SJSA1 (cell line): ENCODE data around the gene TUBA1A. TPM values are rescaled to one million over a fixed set of nuclear protein-coding genes. Genes with fewer than 3 reads are reported as not detected.
A peak's percentile ranks its signal among the peaks of the same experiment; 100 is the strongest.
"Not testable (repeated sequence)": the region's sequence is repeated elsewhere in the genome, so short reads cannot be mapped to it uniquely, and the experiment has no call there.

Experiments
- DNase-seq, 2 experiments: peaks; one replicate each; pipeline ENCODE4 v3.0.0-alpha.2; 2015 to 2020; ENCODE audit warnings: low spot score in 2 of 2, low read depth in 1 of 2
- H3K27ac ChIP-seq: fragments of 250-450 bp; sonication (Bioruptor Pico); 2 replicates; pipeline ENCODE4 v1.5.1; 2020; ENCODE audit warnings: mild to moderate bottlenecking, moderate library complexity
- H3K27me3 ChIP-seq: fragments of 250-450 bp; sonication (Bioruptor Pico); replicated peaks from 2 replicates; pipeline ENCODE4 v1.5.1; 2020; ENCODE audit warnings: mild to moderate bottlenecking, moderate library complexity
- H3K36me3 ChIP-seq: fragments of 250-450 bp; sonication (Bioruptor Pico); 2 replicates; pipeline ENCODE4 v1.5.1; 2020; ENCODE audit warnings: mild to moderate bottlenecking
- H3K4me1 ChIP-seq: fragments of 250-450 bp; sonication (Bioruptor Pico); replicated peaks from 2 replicates; pipeline ENCODE4 v1.6.1; 2021; ENCODE audit warnings: mild to moderate bottlenecking
- H3K4me3 ChIP-seq: fragments of 250-450 bp; sonication (Bioruptor Pico); 2 replicates; pipeline ENCODE4 v1.5.1; 2020; ENCODE audit warnings: mild to moderate bottlenecking
- H3K9me3 ChIP-seq: fragments of 250-450 bp; sonication (Bioruptor Pico); replicated peaks from 2 replicates; pipeline ENCODE4 v1.5.1; 2020; ENCODE audit warnings: mild to moderate bottlenecking
- total RNA-seq: library from RNA; depleted of rRNA; stranded (reverse); fragments of >200 nt; shearing (Covaris generic); gene quantifications from 2 replicates; pipeline ENCODE4 v1.2.3, GENCODE V29; 2014

Gene TUBA1A
- total RNA-seq, 1 experiment from 2014 or later: 444 TPM

DNA sequence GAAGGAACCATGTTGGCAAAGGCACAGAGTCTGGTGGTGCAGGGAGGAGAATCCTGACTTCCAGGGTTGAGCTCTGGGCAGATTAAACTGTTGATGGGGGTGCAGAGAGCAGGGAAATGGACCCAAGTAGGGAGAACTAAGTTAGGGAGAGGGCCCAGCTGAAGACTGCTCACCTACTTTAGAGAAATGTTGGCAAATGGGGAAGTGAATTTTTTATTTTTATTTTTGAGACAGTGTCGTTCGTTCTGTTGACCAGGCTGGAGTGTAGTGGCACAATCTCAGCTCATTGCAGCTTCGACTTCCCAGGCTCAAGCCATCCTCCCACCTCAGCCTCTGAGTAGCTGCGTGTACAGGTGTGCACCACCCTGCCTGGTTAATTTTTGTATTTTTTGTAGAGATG, 32.1 kb upstream of the TUBA1A start:
- no peaks in the 10 kb centered on the region for H3K27me3 ChIP-seq
- no peak overlapping the region for H3K27ac ChIP-seq
- no peak overlapping the region for H3K4me3 ChIP-seq
- peaks cover 12% of the 10 kb centered on the region for H3K4me1 ChIP-seq
- no peaks in the 10 kb centered on the region for H3K36me3 ChIP-seq
- DNase-seq: no peak
- no peaks in the 10 kb centered on the region for H3K9me3 ChIP-seq

DNA sequence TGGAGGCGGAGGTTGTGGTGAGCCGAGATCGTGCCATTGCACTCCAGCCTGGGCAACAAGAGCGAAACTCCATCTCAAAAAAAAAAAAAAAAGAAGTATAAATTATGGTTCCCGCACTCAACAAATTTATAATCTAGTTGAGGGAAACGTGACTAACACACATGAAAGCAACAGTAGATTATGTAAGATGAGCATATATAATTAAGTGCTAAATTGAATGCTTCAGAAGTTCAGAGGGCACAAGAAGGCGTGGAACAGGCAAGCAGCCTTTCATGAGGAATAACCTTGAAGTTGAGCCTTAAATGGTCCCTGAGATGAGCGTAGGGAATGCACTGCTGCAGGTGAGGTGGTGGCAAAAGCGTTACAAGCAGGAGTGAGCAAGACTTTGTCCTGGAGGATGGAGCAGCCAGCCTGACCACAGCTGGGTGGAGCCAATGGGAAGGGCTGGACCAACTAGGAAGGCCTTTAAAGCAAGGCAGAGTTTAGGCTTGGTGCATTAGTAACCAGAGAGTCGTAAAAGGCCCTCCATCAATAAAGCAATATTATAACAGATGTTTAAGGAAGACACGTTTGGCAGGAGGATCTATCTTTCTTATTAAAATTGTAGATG, 30.6 kb upstream of the TUBA1A start:
- H3K9me3 ChIP-seq: no peaks in the 10 kb centered on the region
- peaks cover 21% of the 10 kb centered on the region for H3K4me1 ChIP-seq
- H3K27ac ChIP-seq: no peak overlapping the region
- no peaks in the 10 kb centered on the region for H3K36me3 ChIP-seq
- no peak for DNase-seq
- H3K4me3 ChIP-seq: no peak overlapping the region
- no peaks in the 10 kb centered on the region for H3K27me3 ChIP-seq

DNA sequence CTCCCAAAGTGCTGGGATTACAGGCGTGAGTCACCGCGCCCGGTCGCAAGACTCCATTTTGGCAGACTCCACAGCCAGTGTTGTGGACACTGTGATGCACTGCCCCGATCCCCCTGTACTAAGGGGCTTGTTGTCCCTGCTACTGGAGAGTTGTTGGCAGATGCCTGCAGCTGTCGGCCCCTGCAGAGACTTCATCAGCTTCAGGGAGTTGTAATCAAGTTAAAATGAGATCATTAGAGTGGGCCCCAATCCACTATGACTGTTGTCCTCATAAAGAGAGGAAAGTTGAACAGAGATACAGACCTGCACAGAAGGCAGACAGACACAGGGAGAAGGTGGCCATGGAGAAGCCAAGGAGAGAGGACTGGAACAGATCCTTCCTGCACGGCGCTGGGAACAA, 23.7 kb upstream of the TUBA1A start:
- Histone ChIP-seq H3K36me3 (no peaks in the 10 kb centered on the region), H3K4me3 (no peak overlapping the region), H3K27ac (no peak overlapping the region), H3K27me3 (no peaks in the 10 kb centered on the region), H3K4me1 (peaks cover 21% of the 10 kb centered on the region), H3K9me3 (no peaks in the 10 kb centered on the region)
- DNase-seq: no peak

DNA sequence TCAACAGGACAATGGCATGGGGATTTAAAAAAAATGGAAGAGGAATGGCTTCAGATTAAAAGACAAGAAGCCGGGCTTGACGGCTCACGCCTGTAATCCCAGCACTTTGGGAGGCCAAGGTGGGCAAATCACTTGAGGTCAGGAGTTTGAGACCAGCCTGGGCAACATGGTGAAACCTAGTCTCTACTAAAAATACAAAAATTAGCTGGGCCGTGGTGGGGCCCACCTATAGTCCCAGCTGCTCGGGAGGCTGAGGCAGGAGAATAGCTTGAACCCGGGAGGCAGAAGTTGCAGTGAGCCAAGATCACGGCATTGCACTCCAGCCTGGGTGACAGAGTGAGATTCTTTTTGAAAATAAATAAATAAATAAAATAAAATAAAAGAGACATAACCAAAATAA, 21.8 kb upstream of the TUBA1A start:
- not testable (repeated sequence) for H3K27me3 ChIP-seq, H3K9me3 ChIP-seq, H3K4me3 ChIP-seq, H3K36me3 ChIP-seq, DNase-seq, H3K27ac ChIP-seq
- peaks cover 21% of the 10 kb centered on the region for H3K4me1 ChIP-seq

DNA sequence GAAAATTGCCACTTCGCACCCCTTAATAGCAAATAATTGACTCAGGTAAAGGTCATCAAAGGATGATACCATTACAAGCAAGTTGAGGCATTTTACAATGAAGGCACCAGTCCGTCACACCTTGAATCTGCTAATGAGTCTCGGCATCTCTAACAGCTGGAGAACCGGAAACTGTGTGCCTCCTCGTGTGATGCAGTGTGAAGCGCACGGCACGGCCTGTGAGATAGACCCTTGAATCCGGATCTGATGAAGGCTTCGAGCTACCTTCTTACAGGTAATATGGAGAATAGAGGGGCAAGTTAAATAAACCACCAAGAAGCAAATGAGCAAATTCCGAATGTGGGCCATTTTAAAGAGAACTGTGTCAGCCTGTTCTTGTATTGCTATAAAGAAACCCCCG, 19.8 kb upstream of the TUBA1A start:
- no peaks in the 10 kb centered on the region for H3K36me3 ChIP-seq
- no peaks in the 10 kb centered on the region for H3K27me3 ChIP-seq
- no peaks in the 10 kb centered on the region for H3K9me3 ChIP-seq
- no peak for DNase-seq
- H3K27ac ChIP-seq: no peak overlapping the region
- H3K4me1 ChIP-seq: peaks cover 3% of the 10 kb centered on the region
- H3K4me3 ChIP-seq: no peak overlapping the region

DNA sequence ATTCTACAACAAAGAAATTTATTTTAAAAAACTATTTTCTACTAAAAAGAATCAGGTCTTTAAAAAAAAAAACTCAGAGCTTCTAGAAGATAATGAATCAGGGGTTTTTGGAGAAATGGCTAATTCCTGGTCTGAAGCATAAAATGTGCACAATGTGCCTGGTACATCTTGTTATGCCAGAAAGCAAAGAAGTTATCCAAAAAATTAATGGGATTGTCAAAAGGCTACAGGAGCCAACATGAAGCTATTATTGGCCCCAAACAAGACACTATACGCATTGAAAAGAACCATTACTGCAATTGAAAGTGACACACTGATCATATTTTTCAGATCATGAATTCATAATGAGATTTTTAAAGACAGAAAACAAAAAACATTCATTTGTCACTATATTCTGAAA, 19.3 kb upstream of the TUBA1A start:
- no peak overlapping the region for H3K4me3 ChIP-seq

DNA sequence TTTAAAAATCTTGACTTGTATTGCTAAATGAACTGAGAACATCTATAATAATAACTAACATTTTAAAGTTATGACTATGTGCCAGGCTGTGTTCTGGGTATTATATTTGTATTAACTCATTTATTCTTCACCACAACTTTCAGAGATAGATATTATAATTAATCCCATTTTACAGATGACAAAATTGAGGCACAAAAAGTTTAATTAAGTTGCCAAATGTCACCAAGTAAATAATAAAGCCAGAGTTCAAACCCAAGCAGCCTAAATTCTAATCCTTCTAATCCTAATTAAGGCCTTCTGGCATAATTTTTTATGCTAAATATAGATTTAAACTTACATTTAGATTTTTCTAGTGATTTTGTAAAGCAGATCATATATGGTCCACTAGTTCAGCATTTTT, 17.5 kb upstream of the TUBA1A start:
- H3K27ac ChIP-seq: no peak overlapping the region
- H3K4me1 ChIP-seq: peaks cover 8% of the 10 kb centered on the region
- no peak for DNase-seq
- H3K27me3 ChIP-seq: no peaks in the 10 kb centered on the region
- no peaks in the 10 kb centered on the region for H3K36me3 ChIP-seq
- H3K4me3 ChIP-seq: no peak overlapping the region
- no peaks in the 10 kb centered on the region for H3K9me3 ChIP-seq

More for the DNA sequence above, 19.3 kb upstream of the TUBA1A start:
- H3K9me3 ChIP-seq: no peaks in the 10 kb centered on the region
- no peaks in the 10 kb centered on the region for H3K27me3 ChIP-seq
- no peak for DNase-seq
- no peak overlapping the region for H3K27ac ChIP-seq
- H3K4me1 ChIP-seq: no peaks in the 10 kb centered on the region
- no peaks in the 10 kb centered on the region for H3K36me3 ChIP-seq

DNA sequence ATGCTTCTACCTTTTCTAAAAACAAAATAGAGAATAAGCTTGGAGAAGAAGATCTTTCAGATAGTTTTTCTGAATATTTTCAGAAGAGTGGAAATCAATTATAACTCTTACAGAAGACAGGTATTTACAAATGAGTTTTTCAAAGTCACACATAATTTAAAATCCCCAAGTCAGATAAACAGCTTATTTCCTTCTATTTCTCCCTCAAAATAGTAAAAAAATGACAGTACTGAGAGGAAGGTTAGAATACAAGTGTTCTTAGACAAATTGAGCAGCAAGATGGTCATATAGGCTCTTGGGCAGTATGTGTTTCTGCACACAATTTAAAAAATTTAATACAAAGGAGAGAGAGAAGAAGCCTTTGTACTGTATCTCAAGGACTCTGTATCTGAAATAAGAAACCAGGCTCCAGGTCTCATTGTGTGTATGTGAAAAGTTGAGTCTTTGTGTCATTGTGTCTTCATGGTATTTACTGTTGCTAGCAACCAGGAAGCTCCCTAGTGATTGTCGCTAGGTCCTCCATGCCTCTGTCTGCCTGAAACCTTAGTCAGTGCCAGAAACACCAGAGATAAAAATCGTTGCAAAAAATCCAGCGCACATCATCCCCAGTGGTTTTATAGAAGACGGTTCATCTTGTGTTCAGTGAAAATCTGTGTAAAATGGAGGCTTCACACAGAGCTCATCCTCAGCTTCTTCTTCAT, 12.9 kb upstream of the TUBA1A start:
- peaks cover 27% of the 10 kb centered on the region for H3K4me1 ChIP-seq
- DNase-seq: no peak
- H3K27ac ChIP-seq: peak overlapping the region; percentile 62
- H3K36me3 ChIP-seq: no peaks in the 10 kb centered on the region
- no peaks in the 10 kb centered on the region for H3K27me3 ChIP-seq
- H3K4me3 ChIP-seq: no peak overlapping the region
- H3K9me3 ChIP-seq: no peaks in the 10 kb centered on the region

DNA sequence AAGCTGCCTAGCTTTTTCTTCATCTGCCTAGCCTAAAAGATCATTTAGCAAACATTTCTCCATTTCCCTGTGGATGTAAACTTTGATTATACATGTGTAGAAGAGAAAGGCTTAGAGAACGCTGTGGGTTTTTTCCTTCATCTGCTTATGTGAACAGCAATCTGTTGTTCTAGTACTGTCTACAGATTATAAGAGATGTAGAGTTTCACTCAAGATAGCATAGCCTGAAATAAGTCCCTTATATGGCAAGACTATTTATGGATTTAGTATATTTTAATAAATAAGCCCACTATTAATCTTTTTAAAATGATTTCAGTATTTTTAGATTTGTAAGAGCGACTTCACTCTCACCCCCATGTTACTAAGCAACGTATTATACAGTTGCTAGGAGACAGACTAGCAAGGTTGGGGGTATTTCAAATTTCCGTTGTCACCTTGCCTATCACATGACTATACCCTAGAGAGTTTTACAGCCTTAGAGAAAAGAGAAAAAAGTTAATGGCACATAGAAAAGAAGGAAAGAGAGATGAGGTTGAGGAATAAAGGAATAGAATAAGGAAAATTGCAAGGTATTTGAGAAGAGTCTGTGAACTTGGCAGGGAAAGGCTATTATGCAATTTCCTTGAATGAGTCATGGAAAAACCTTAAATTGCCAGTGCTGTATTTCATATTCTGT, 12.2 kb upstream of the TUBA1A start:
- Histone ChIP-seq H3K9me3 (no peaks in the 10 kb centered on the region), H3K4me1 (peaks cover 27% of the 10 kb centered on the region), H3K4me3 (no peak overlapping the region), H3K36me3 (no peaks in the 10 kb centered on the region), H3K27ac (peak overlapping the region; percentile 62), H3K27me3 (no peaks in the 10 kb centered on the region)
- DNase-seq: peak in 1 of 2 experiments; percentile 65

DNA sequence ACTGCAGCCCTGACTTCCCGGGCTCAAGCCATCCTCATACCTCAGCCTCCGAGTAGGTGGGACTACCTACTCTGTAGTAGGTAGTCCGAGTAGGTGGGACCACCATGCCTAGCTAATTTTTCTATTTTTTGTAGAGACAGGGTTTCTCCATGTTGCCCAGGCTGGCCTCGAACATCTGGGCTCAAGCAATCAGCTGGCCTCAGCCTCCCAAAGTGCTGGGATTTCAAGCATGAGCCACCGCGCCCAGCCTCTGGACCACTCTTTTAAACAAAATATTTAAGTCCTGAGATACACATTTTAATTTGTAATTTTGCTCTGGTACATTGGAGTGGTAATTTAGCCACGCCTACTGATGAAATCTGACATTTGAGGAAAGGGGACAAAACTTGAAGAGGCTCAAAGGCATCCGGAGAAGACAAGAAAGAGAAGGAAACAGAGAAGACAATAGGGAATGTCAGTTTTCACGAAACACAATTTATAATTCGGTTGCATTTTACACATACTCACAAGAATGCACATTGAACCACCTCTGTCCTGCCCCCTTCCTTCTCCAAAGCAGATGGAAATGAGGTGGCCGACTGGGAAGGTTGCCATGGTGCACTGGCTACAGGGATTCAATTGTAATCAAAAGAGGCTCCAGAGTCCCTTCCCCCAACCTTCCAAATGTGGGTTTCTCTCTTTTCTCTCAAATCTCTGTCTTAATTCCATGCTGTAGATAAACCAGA, 9.7 kb upstream of the TUBA1A start:
- H3K9me3 ChIP-seq: no peaks in the 10 kb centered on the region
- H3K4me3 ChIP-seq: no peak overlapping the region
- DNase-seq: peak; percentile 77 to 84
- peak overlapping the region; percentile 41; the same call in 1 of the 2 replicates for H3K27ac ChIP-seq
- H3K27me3 ChIP-seq: no peaks in the 10 kb centered on the region
- no peaks in the 10 kb centered on the region for H3K36me3 ChIP-seq
- peaks cover 27% of the 10 kb centered on the region for H3K4me1 ChIP-seq

DNA sequence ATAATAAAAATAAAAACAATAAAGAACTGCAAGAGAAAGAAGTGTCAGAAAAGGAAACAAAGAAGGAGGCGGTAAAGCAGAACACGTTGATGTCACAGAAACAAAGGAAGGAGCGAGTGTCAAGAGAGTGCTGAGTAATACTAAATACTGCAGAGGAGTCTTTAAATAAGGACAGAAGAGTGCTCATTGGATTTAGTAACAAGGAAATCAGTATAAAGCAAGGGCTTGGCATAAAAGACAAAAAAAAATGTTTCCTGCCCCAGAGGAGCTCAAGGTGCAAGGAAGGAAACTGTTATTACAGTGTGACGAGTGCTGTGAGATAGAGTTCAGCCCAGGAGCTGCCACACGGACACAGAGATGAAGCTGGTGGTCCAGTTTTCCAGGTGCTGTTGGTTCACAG, 8.4 kb upstream of the TUBA1A start:
- Histone ChIP-seq H3K9me3 (no peaks in the 10 kb centered on the region), H3K4me3 (no peak overlapping the region), H3K27me3 (no peaks in the 10 kb centered on the region), H3K4me1 (peaks cover 27% of the 10 kb centered on the region), H3K27ac (no peak overlapping the region), H3K36me3 (no peaks in the 10 kb centered on the region)
- DNase-seq: no peak

DNA sequence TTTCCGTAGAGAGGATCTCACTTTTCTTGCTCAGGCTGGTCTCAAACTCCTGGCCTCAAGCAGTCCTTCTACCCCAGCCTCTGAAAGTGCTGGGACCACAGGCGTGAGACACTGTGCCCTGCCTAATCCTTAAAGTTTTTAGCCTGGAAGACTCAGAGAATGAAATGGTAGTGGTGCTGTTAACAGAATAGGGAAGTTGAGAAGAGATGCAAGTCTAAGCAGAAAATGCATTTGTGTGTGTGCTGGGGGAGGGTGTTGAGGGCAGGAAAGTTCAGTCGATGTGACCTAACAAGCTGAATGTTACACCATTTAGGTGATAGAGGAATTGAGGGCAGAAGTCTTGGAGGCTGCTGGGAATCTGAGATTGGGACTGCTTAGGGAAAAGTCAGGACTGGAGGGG, 6.9 kb upstream of the TUBA1A start:
- Histone ChIP-seq H3K36me3 (no peaks in the 10 kb centered on the region), H3K9me3 (no peaks in the 10 kb centered on the region), H3K4me3 (no peak overlapping the region), H3K27me3 (no peaks in the 10 kb centered on the region), H3K27ac (no peak overlapping the region), H3K4me1 (peaks cover 12% of the 10 kb centered on the region)
- DNase-seq: no peak

DNA sequence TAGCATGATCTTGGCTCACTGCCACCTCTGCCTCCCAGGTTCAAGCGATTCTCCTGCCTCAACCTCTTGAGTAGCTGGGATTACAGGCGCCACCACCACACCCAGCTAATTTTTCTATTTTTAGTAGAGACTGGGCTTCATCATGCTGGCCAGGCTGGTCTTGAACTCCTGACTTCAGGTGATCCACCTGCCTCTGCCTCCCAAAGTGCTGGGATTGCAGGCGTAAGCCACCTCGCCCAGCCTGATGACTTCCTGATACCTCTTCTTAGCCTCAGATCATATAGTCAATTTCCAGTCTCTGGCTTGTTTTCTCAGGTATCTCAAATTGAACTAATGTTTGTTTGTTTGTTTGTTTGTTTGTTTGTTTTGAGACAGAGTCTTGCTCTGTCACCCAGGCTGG, 4.9 kb upstream of the TUBA1A start:
- not testable (repeated sequence) for DNase-seq, H3K4me3 ChIP-seq

DNA sequence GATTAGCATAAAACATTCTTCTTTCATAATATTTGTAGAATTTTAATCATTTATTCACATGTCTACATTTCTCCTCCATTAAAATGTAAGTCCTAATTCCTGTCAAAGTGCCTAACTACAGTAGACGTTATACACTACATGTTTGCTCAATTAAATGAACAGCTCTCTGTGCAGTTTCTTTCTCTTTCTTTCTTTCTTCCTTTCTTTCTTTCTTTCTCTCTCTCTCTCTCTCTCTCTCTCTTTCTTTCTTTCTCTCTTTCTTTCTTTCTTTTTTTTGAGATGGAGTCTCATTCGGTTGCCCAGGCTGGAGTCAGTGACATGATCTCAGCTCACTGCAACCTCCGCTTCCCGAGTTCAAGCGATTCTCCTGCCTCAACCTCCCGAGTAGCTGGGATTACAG, 2.6 kb upstream of the TUBA1A start:
- H3K9me3 ChIP-seq, H3K36me3 ChIP-seq, H3K4me3 ChIP-seq, DNase-seq, H3K4me1 ChIP-seq, H3K27ac ChIP-seq, H3K27me3 ChIP-seq: not testable (repeated sequence)

More for the DNA sequence above, 4.9 kb upstream of the TUBA1A start:
- not testable (repeated sequence) for H3K36me3 ChIP-seq, H3K4me1 ChIP-seq, H3K9me3 ChIP-seq, H3K27me3 ChIP-seq, H3K27ac ChIP-seq
